Right atrium auricular region (tissue), 2 donors: ENCODE results near the gene DTL. TPM values are rescaled to one million over a fixed set of nuclear protein-coding genes. Genes with fewer than 3 reads are reported as not detected.

Source experiments
- microRNA-seq, 2 donors: library from miRNA; unstranded; fragments of <30 nt; microRNA quantifications; one replicate each; pipeline ENCODE4, GENCODE V29; 2016 to 2017; ENCODE audit warnings: borderline number of aligned reads in 2 of 2, borderline replicate concordance in 1 of 2
- total RNA-seq, 2 donors: library from RNA; depleted of rRNA; stranded (reverse); fragments of >200 nt; gene quantifications; one replicate each; pipeline ENCODE4 v1.1.0, GENCODE V29; 2016

DTL gene
- total RNA-seq, 2 donors from 2014 or later, result 0.08 TPM; not detected in 1

Small RNA genes within 50 kb of the gene (microRNA-seq; reads per million reads assigned to microRNA genes)
- 0 reads per million in 2 donors for gene MIR3122

Other genes with a start within 250 kb of the DTL start
- 10 to 100 TPM; 27.0 to 36.2 TPM for gene LPGAT1, start 205.0 kb upstream of the DTL start, total RNA-seq
- gene INTS7, start 191 bp upstream of the DTL start, total RNA-seq, result 1 to 10 TPM; 4.9 to 7.5 TPM
- gene PPP2R5A, start 249.7 kb downstream of the DTL start, total RNA-seq, result 10 to 100 TPM; 48.8 to 81.5 TPM